D721Med (cell line): ENCODE measurements around the gene RETREG2.

ENCODE experiments used
- DNase-seq: peaks from one replicate; pipeline ENCODE4 v3.0.0; 2011; ENCODE audit warnings: low spot score; ENCODE audit not compliant: insufficient read length
- FAIRE-seq: peaks from 2 replicates; lab custom pipeline; 2011; peaks lifted over from hg19 to GRCh38; lab: Jason Lieb, UNC
- TF ChIP-seq, protein P1 (sequence below): IDR thresholded peaks from 2 replicates; pipeline ENCODE4 v1.5.1; 2012; ENCODE audit warnings: mild to moderate bottlenecking, control low read depth; ENCODE audit not compliant: insufficient read depth; ENCODE audit errors: missing control alignments

RETREG2 gene

DNA sequence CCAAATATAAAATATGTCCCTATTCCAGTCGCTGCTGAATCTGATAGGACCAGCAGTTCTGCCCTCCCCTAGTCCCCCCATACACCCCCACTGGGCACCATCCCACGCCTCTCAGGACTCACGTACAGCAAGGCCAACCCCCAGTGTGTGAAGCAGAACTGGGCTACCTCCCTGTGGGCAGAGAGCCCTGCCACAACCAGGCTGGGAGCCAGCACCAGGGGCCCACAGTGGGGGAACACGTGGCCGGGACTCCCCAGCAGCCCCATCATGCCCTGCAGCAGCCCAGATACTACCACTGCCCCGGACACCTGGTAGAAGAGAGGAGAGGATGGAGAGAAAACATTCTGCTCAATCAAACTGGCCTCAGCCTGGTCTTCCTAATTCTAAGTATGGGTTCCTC lies 9.5 kb upstream of the RETREG2 start:
- FAIRE-seq (no peak), DNase-seq (no peak)
- TF ChIP-seq, protein P1, sequence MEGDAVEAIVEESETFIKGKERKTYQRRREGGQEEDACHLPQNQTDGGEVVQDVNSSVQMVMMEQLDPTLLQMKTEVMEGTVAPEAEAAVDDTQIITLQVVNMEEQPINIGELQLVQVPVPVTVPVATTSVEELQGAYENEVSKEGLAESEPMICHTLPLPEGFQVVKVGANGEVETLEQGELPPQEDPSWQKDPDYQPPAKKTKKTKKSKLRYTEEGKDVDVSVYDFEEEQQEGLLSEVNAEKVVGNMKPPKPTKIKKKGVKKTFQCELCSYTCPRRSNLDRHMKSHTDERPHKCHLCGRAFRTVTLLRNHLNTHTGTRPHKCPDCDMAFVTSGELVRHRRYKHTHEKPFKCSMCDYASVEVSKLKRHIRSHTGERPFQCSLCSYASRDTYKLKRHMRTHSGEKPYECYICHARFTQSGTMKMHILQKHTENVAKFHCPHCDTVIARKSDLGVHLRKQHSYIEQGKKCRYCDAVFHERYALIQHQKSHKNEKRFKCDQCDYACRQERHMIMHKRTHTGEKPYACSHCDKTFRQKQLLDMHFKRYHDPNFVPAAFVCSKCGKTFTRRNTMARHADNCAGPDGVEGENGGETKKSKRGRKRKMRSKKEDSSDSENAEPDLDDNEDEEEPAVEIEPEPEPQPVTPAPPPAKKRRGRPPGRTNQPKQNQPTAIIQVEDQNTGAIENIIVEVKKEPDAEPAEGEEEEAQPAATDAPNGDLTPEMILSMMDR: no peak

DNA sequence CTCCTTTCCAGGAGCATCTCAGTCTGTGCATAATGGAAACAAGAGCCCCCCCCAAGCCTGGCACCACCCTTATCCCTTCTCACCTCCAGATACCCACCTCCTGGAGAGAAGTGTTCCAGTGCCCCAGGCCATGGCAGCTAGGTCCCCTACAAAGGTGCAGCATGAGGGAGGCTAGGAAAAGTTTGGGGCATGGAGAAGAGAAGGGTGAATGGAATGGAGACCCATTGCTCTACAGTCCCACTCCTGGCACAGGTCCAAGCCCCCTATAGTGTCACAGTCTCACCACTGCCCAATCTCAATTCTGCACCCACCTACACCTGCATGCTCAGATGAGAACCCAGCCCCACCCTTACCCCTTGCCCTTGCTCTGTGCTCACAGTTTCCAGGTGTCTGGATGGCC lies 9.1 kb upstream of the RETREG2 start:
- FAIRE-seq (no peak), DNase-seq (no peak)
- TF ChIP-seq, protein P1: no peak

DNA sequence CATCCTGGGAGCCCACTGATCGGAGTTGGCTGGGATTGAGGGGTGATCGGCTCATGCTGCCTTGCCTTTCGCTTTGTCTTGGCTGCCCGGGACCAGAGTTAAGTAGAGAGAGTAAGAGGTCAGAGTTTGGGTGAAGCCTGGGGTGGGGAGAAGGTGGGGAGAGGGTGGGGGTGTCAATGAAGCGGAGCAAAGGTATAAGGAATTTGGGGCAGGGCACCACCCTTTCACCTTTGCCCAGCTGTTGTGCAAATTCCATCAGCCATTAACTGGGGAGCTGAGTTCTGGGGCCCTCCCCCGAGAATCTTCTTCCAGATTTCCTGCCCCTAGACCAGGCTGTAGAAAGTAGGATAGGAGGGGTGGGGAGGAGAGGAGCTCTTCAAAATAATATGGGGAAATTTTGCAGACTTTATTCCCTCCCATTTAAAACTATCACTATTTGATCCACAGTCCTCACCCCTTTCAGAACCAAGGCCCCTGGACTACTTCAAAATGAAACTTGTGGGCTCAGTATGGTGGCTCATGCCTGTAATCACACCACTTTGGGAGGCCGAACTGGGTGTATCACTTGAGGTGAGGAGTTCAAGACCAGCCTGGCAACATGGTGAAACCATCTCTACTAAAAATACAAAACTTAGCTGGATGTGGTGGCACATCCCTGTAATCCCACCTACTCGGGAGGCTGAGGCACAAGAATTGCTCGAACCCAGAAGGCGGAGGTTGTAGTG lies 8.0 kb upstream of the RETREG2 start, which contains the start of gene SLC23A3:
SLC23A3 (minus strand) TSS at position 100 of the 725 bp plus-strand sequence; CDS start at position 55, 45 bp downstream.
- TF ChIP-seq, protein P1: no peak
- FAIRE-seq: no peak
- no peak for DNase-seq

DNA sequence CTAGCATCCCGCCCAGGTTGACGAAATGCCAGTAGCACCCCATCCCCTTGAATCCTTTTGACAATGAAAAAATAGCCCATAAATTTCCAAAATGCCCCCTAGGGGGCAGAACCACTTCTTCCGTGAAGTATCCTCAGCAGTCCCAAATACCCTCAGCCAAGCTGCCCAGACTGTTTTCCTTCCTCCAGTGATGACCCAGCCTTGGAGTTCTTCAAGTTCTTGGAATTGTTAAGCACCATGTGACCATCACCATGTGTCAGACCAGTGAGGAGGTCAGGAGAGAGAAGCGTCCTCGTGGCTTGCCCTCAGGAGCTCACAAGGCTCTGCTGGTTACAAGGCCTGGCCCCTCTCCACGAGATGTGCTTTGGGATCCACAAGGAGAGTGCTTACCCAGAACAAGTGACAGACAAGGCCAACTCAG lies 6.8 kb upstream of the RETREG2 start:
- no peak for FAIRE-seq
- peak; percentile 65 for DNase-seq
- TF ChIP-seq, protein P1: peak; percentile 59

DNA sequence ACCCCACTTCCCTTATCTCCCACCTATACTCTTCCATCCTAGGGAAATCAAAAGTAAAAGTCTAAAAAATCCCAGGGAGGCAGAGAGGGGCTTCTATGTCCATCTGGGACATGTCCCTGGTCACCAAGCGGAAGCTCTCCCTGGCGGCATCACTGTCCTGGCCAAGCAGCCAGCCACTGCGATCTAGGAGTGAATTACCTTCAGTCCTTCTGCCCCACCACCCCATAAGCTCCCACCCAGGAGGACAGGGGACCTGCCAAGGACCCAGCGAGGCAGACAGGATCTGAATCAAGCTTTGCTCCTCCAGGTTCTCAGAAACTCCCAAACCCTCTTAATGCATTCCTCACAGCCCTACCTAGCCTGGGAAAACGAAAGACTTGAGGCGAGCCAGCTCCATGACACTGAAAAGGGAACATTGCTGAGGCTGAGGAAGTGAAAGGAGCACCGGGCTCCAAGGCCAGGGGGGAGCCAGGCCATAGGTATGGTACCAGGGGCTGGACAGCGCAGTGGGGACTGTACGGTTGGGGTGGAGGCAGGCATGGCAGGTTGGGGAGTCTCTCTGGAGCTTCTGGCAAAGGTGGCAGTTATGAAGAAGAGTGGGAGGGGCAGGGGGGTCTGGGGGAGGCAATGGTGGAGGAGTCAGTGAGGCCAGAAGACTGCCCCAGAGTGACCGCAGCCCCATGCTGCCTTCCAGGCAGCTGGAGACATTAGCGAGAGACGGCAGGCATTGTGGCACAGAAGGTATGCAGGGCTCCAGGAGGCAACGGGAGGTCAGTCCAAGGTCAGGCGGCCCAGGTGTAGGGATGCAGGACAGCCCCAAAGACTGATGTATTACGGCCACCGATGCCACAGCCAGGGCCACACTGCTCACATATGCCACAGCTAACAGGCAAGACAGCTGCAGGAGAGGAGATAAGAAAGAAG lies 5.6 kb upstream of the RETREG2 start:
- DNase-seq: no peak
- FAIRE-seq: no peak
- TF ChIP-seq, protein P1: no peak

DNA sequence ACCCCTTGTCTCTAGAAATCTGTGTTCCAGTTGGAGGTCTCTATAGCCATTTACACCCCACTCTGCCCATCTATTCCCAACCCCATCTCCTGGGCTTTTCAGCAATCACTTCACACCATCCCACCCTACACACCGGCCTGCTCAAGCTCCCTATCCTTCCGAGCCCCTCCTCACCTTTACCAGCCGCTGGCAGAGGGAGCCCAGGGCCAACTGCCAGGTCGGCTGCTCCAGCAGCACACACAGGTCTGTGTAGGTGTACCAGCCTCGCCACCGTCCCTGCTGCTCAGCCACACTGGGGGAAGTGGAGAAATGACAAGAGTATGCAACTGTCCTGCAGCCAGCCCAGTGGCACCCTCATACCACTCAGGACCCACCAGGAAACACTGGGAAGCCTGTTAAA lies 4.9 kb upstream of the RETREG2 start:
- TF ChIP-seq, protein P1: no peak
- DNase-seq: no peak
- FAIRE-seq: no peak

DNA sequence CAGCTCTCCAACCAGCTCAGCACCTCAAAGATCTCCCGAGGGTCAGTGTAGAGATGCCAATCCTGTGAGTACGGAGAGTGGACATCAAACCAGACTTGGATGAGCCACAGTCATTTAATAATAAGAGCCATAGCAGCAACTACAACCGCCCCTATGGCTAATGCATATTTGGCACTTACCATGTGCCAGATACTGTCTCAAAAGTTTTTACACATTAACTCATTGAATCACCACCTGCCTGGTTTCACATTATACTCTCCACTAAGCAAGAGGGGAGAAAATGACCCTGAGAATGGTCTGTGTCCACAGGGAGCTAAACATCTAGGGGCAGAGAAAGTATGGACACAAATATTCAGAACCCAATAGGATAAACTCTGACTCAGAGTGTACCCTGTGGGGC lies 3.9 kb upstream of the RETREG2 start:
- TF ChIP-seq, protein P1: no peak
- DNase-seq (no peak), FAIRE-seq (no peak)
